ENCODE measurements around the gene SFXN5.

- no peak for TF ChIP-seq CTCF (IDR thresholded peaks at IDR 0.05)
- TF ChIP-seq POLR2A (IDR thresholded peaks at IDR 0.05): no peak
These were observed 143.6 kb downstream of the SFXN5 start for GRCh38 chr2:72927619-72928550.
